SK-N-SH (cell line): ENCODE results near the gene MUC2. TPM values are rescaled to one million over a fixed set of nuclear protein-coding genes. Genes with fewer than 3 reads are reported as not detected.

Experiments used
- CTCF ChIA-PET: fragments of 300-600, 350-600 bp; formaldehyde crosslinking; extraction: SDS; loops from one replicate; lab custom pipeline; 2021; lab: Yijun Ruan, JAX
- POLR2A ChIA-PET: fragments of 350-600 bp; sonication (Branson Sonifier 250); formaldehyde crosslinking; extraction: SDS; loops from one replicate; lab custom pipeline; 2020; ENCODE audit warnings: antibody characterized with exemption, inconsistent platforms; lab: Yijun Ruan, JAX
- DNase-seq: peaks from one replicate; pipeline ENCODE4 v3.0.0; 2012
- H2AFZ ChIP-seq: fragments of 200-600 bp; sonication (generic); 2 replicates; pipeline ENCODE4 v1.8.1; 2016; ENCODE audit warnings: antibody characterized with exemption, mild to moderate bottlenecking, low read depth
- H3F3A ChIP-seq: fragments of 200-600 bp; sonication (generic); replicated peaks from 2 replicates; pipeline ENCODE3; 2016; ENCODE audit warnings: antibody characterized with exemption, mild to moderate bottlenecking; ENCODE audit not compliant: insufficient read depth
- H3K27ac ChIP-seq, 2 experiments: fragments of 200-500 bp in 1 of 2; fragments of 200-600 bp in 1 of 2; sonication (Bioruptor generic) in 1 of 2; sonication (generic), shearing (Covaris generic) in 1 of 2; 2 replicates each; pipeline versions ENCODE4 v1.5.1 to v1.6.1; 2014 to 2016; ENCODE audit warnings: low read depth in 2 of 2, inconsistent platforms in 1 of 2, low read length in 1 of 2, mild to moderate bottlenecking in 1 of 2, mixed read lengths in 1 of 2
- H3K27me3 ChIP-seq: fragments of 200-600 bp; sonication (generic), shearing (Covaris generic); 2 replicates; pipeline ENCODE4 v1.6.1; 2016; ENCODE audit warnings: mixed run types; ENCODE audit not compliant: insufficient read depth
- H3K36me3 ChIP-seq, 2 experiments: fragments of 200-500 bp in 1 of 2; fragments of 200-600 bp in 1 of 2; sonication (Bioruptor generic) in 1 of 2; sonication (generic) in 1 of 2; replicated peaks in 1 of 2; 2 replicates each; pipeline versions ENCODE3 to v1.5.1; 2014 to 2016; ENCODE audit warnings: low read length in 1 of 2, mild to moderate bottlenecking in 1 of 2; ENCODE audit not compliant: insufficient read depth in 2 of 2, control insufficient read depth in 1 of 2
- H3K4me1 ChIP-seq, 2 experiments: fragments of 200-500 bp in 1 of 2; fragments of 200-600 bp in 1 of 2; sonication (Bioruptor generic) in 1 of 2; sonication (generic), shearing (Covaris generic) in 1 of 2; 2 replicates each; pipeline versions ENCODE4 v1.5.1 to v1.6.1; 2014 to 2016; ENCODE audit warnings: low read depth in 1 of 2, low read length in 1 of 2, mixed run types in 1 of 2; ENCODE audit not compliant: insufficient read depth in 2 of 2, control insufficient read depth in 1 of 2
- H3K4me2 ChIP-seq: fragments of 200-600 bp; sonication (generic), shearing (Covaris generic); 2 replicates; pipeline ENCODE4 v1.6.1; 2017; ENCODE audit warnings: mixed run types
- H3K4me3 ChIP-seq, 2 experiments: fragments of 200-500 bp in 1 of 2; fragments of 200-600 bp in 1 of 2; sonication (Bioruptor generic) in 1 of 2; sonication (generic), shearing (Covaris generic) in 1 of 2; 2 replicates each; pipeline versions ENCODE4 v1.5.1 to v1.8.1; 2014 to 2016; ENCODE audit warnings: low read depth in 2 of 2, inconsistent platforms in 1 of 2, low read length in 1 of 2, mild to moderate bottlenecking in 1 of 2, mixed read lengths in 1 of 2, moderate library complexity in 1 of 2
- H3K79me2 ChIP-seq: fragments of 200-600 bp; sonication (generic); 2 replicates; pipeline ENCODE4 v1.8.1; 2017; ENCODE audit warnings: mild to moderate bottlenecking; ENCODE audit not compliant: insufficient read depth
- H3K9ac ChIP-seq: fragments of 200-600 bp; sonication (generic); 2 replicates; pipeline ENCODE4 v1.6.1; 2017; ENCODE audit warnings: mixed run types
- H3K9me2 ChIP-seq: fragments of 200-600 bp; sonication (generic); 2 replicates; pipeline ENCODE4 v1.6.1; 2017; ENCODE audit warnings: mixed run types
- H3K9me3 ChIP-seq: fragments of 200-600 bp; sonication (generic); 2 replicates; pipeline ENCODE4 v1.6.1; 2017; ENCODE audit warnings: mixed run types, mild to moderate bottlenecking, moderate library complexity
- H4K20me1 ChIP-seq: fragments of 200-600 bp; sonication (generic); 2 replicates; pipeline ENCODE4 v1.6.1; 2017; ENCODE audit warnings: mild to moderate bottlenecking, mixed run types; ENCODE audit not compliant: insufficient read depth
- EZH2phosphoT487 ChIP-seq: fragments of 200-600 bp; sonication (generic); IDR thresholded peaks from 2 replicates; pipeline ENCODE4 v1.6.1; 2017; ENCODE audit warnings: low read depth, mixed run types, mild to moderate bottlenecking, antibody characterized with exemption, moderate library complexity, borderline replicate concordance
- POLR2AphosphoS5 ChIP-seq: IDR thresholded peaks from 2 replicates; pipeline ENCODE4 v1.6.1; 2012; ENCODE audit warnings: low read depth, low read length
- RXRA ChIP-seq: IDR thresholded peaks from 2 replicates; pipeline ENCODE4 v1.4.0; 2012; ENCODE audit warnings: low read depth, mild to moderate bottlenecking, borderline replicate concordance
- USF2 ChIP-seq: fragments of 150-350 bp; IDR thresholded peaks from 2 replicates; pipeline ENCODE4 v1.6.1; 2017; ENCODE audit warnings: antibody characterized with exemption, low read length, low read depth, borderline replicate concordance
- WGBS: methylation state at CpG from one replicate; pipeline ENCODE4 v1.1.6; 2017; ENCODE audit warnings: low lambda C conversion rate; 5-methylcytosine and 5-hydroxymethylcytosine counted together
- polyA plus RNA-seq, 3 experiments: library from polyadenylated mRNA; depleted of rRNA; stranded (reverse); fragments of >200 nt; gene quantifications; 2 replicates each; pipeline ENCODE4 v1.2.3, GENCODE V29; 2012
- TF ChIP-seq, protein P1 (sequence below): IDR thresholded peaks from 2 replicates; pipeline ENCODE4 v1.4.0; 2012; ENCODE audit warnings: low read depth, borderline replicate concordance

The MUC2 gene
- polyA plus RNA-seq, 1 of the 3 experiments (the other 2 are of a cell fraction): not detected

DNA sequence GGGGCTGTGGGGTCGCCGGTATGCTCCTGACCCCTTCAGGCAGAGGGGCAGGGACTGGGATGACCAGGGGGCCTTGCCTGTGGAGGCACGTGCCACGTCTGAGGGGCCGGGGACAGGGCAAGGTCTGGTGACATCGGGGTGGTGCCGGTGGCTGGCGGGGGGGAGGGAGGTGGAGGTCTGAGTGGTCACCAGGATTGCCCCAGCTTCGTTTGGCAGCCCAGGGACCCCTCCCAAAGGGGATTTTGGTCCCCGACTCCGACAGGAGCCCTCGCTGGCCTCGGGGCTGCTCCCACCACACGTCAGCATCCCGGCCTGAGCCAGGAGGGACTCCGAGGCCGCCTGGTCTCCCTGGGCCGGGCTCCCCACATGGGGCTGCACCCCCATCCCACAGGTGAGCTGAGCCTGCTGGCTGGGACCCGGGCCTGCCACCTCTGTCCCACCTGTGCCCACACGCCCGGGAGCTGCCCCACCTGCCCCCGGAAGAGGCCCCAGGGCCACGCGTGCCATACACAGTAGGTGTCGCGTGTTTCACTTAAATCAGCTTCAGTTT, 37.1 kb upstream of the MUC2 start:
- TF ChIP-seq, protein P1, sequence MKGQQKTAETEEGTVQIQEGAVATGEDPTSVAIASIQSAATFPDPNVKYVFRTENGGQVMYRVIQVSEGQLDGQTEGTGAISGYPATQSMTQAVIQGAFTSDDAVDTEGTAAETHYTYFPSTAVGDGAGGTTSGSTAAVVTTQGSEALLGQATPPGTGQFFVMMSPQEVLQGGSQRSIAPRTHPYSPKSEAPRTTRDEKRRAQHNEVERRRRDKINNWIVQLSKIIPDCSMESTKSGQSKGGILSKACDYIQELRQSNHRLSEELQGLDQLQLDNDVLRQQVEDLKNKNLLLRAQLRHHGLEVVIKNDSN: no peak
- Histone ChIP-seq H3K4me2 (no peak overlapping the region), H3K4me3 (no peak overlapping the region), H2AFZ (no peak overlapping the region), H3F3A (no peaks in the 10 kb centered on the region), H3K9me3 (no peaks in the 10 kb centered on the region), H4K20me1 (no peaks in the 10 kb centered on the region), H3K27ac (no peak overlapping the region), H3K79me2 (no peaks in the 10 kb centered on the region), H3K9me2 (no peaks in the 10 kb centered on the region), H3K36me3 (no peaks in the 10 kb centered on the region), H3K9ac (no peak overlapping the region), H3K4me1 (peaks cover 0 to 7% of the 10 kb centered on the region in 2 experiments; a peak in 1 of 4 replicates), H3K27me3 (no peaks in the 10 kb centered on the region)
- WGBS: 48% methylated on average over 18 of the region's 26 CpGs
- ChIA-PET CTCF (interaction anchor here (1.4 to 3.5 kb wide), 2 partner anchors 13 to 190 kb away, joined by 5 to 22 read pairs; no protein-coding TSS in a partner anchor), POLR2A (no interaction called here)
- DNase-seq: no peak

DNA sequence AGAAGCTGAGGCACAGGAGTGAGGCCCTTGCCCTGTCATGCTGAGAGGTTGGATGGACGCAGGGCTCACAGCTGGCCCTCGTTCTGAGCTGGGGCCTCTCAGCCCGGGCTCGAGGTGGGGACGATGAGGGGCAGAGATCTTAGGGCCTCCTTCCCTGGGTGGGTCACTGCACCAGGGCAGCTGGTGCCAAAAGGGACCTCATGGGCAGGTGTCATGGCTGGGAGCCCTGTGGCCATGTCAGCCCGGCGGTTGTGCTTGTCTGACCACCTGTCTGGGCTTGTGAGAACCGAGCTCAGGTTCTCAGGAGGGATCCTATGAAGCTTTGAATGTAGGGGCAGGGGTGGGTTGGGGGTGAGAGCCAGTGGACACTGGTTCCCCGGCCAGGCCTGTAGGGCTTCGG, 36.3 kb upstream of the MUC2 start:
- POLR2A ChIA-PET: no interaction called here
- Histone ChIP-seq H3K27me3 (no peaks in the 10 kb centered on the region), H2AFZ (no peak overlapping the region), H3K4me2 (no peak overlapping the region), H3K4me3 (no peak overlapping the region), H3F3A (no peaks in the 10 kb centered on the region), H3K9ac (no peak overlapping the region), H4K20me1 (no peaks in the 10 kb centered on the region), H3K4me1 (peaks cover 0 to 7% of the 10 kb centered on the region in 2 experiments; a peak in 1 of 4 replicates), H3K36me3 (no peaks in the 10 kb centered on the region), H3K9me2 (no peaks in the 10 kb centered on the region), H3K27ac (no peak overlapping the region), H3K9me3 (no peaks in the 10 kb centered on the region), H3K79me2 (no peaks in the 10 kb centered on the region)
- CTCF ChIA-PET: interaction anchor here (3.5 kb wide), 1 partner anchor 12 kb away, joined by 22 read pairs; no protein-coding TSS in a partner anchor
- no peak for DNase-seq
- WGBS: 67% methylated on average over 3 of the region's 10 CpGs
- TF ChIP-seq POLR2AphosphoS5: no peak
- no peak for TF ChIP-seq RXRA
- no peak for TF ChIP-seq EZH2phosphoT487
- no peak for TF ChIP-seq USF2
- TF ChIP-seq, all 33 proteins: peak for 0

- DNase-seq: no peak
- no peak for TF ChIP-seq USF2
- ChIA-PET POLR2A (no interaction called here), CTCF (interaction anchor here (3.5 kb wide), 1 partner anchor 12 kb away, joined by 22 read pairs; no protein-coding TSS in a partner anchor)
- WGBS: 78% methylated on average over 11 of the region's 12 CpGs
- Histone ChIP-seq H3K4me3 (no peak overlapping the region), H2AFZ (no peak overlapping the region), H3K9ac (no peak overlapping the region), H3K9me2 (no peaks in the 10 kb centered on the region), H3K79me2 (no peaks in the 10 kb centered on the region), H3K4me2 (no peak overlapping the region), H3K36me3 (no peaks in the 10 kb centered on the region), H4K20me1 (no peaks in the 10 kb centered on the region), H3K27ac (no peak overlapping the region), H3F3A (no peaks in the 10 kb centered on the region), H3K4me1 (peaks cover 0 to 7% of the 10 kb centered on the region in 2 experiments; a peak in 1 of 4 replicates), H3K9me3 (no peaks in the 10 kb centered on the region), H3K27me3 (no peaks in the 10 kb centered on the region)
Observed at GRCh38 chr11:1038921-1039320, 35.8 kb upstream of the MUC2 start.
